HFF-Myc (cell line): ENCODE measurements around the gene SH3BGR.

Experiments used
- DNase-seq: peaks from one replicate; pipeline ENCODE4 v3.0.0-alpha.2; 2011; ENCODE audit warnings: low read depth; ENCODE audit errors: extremely low read depth
- H3K4me3 ChIP-seq: replicated peaks from 2 replicates; pipeline ENCODE4 v1.5.1; 2011; ENCODE audit warnings: low read depth, mild to moderate bottlenecking, control low read depth, low read length
- TF ChIP-seq, protein P1 (sequence below): IDR thresholded peaks from 2 replicates; pipeline ENCODE4 v1.5.1; 2012; ENCODE audit warnings: mild to moderate bottlenecking, low read depth, low read length, control low read depth; ENCODE audit errors: missing control alignments

The SH3BGR gene

DNA sequence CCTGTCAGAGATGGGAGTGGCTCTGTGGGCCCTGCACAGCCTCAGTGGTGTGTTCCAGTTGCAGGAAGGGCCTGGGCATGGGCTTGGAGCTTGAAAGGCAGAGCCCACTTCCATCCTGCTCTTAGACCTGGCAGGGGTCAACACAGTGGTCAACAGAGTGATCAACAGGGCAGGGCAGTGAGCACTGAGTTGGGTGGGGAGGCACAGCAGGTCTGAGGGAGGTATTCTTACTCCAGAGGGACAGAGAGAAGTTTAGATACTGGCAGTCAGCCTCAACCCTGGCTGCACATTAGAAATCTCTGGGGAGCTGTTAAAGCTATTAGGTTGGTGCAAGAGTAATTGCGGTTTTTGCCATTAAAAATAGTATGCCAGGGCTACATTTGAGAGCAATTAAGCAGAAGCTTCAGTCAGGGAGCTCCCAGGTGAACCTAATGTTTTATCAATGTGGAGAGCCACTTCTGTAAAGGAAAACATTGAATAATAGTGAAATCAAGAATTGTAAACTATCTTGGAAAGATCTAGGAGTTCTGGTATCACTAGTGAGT, 37.7 kb downstream of the SH3BGR start:
- H3K4me3 ChIP-seq: no peak overlapping the region
- TF ChIP-seq, protein P1, sequence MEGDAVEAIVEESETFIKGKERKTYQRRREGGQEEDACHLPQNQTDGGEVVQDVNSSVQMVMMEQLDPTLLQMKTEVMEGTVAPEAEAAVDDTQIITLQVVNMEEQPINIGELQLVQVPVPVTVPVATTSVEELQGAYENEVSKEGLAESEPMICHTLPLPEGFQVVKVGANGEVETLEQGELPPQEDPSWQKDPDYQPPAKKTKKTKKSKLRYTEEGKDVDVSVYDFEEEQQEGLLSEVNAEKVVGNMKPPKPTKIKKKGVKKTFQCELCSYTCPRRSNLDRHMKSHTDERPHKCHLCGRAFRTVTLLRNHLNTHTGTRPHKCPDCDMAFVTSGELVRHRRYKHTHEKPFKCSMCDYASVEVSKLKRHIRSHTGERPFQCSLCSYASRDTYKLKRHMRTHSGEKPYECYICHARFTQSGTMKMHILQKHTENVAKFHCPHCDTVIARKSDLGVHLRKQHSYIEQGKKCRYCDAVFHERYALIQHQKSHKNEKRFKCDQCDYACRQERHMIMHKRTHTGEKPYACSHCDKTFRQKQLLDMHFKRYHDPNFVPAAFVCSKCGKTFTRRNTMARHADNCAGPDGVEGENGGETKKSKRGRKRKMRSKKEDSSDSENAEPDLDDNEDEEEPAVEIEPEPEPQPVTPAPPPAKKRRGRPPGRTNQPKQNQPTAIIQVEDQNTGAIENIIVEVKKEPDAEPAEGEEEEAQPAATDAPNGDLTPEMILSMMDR: no peak
- DNase-seq: no peak

DNA sequence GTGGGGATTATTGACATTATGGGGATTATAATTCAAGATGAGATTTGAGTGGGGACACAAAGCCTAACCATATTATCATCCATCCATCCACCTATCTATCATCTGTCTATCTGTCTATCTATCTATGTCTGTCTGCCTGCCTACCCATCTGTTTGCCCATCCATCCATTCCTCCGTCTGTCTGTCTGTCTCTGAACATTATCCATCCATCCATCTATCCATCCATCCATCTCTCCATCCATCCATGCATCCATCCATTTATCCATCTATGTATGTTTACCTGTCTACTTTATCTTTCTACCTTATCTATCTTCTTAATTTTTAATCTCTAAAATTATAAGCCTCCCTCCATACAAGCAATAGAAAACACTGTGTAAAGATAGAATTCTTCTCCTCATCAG, 47.4 kb downstream of the SH3BGR start:
- no peak overlapping the region for H3K4me3 ChIP-seq
- TF ChIP-seq, protein P1: no peak
- DNase-seq: no peak

- no peak for DNase-seq
- H3K4me3 ChIP-seq: no peak overlapping the region
- TF ChIP-seq, protein P1: no peak
Measured at GRCh38 chr21:39502631-39503030, 50.9 kb downstream of the SH3BGR start.

GRCh38 chr21:39503123-39503762, 51.5 kb downstream of the SH3BGR start:
- DNase-seq: no peak
- H3K4me3 ChIP-seq: no peak overlapping the region
- TF ChIP-seq, protein P1: no peak

DNA sequence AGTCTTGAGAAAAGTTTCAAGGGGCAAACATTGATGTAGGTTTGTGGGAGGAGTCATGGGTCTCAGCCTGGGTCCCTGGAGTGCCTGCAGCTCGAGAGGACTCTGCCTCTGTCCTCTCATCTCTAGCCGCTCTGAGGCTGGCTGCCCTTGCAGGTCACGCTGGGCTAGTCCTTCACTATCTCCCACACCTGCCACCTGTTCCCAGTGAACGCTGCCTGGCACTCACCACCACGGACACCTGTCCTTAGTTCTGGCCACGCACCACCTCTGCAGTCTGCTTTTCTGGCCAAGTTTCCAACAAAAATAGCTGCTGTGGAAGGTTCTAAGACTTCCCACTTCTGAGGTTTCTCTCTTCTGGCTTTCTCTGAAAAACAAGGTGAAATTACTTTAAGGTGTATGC, 52.5 kb downstream of the SH3BGR start:
- no peak for DNase-seq
- TF ChIP-seq, protein P1: no peak
- H3K4me3 ChIP-seq: no peak overlapping the region

DNA sequence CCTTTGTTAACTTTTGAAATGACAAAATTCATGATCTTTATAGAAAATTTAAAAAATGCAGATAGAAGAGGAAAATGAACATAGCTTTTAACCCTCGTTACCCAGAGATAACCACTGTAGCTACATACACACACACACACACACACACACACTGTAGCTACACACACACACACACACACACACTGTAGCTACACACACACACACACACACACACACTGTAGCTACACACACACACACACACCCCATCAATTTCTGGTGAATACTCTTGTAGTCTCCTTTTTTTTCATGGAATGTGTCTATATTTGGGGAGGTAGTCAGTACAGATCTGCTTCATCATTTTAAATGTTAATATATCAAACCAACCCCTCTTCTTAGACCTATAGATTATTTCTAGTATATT, 58.5 kb downstream of the SH3BGR start:
- no peak overlapping the region for H3K4me3 ChIP-seq
- no peak for DNase-seq
- TF ChIP-seq, protein P1: no peak

DNA sequence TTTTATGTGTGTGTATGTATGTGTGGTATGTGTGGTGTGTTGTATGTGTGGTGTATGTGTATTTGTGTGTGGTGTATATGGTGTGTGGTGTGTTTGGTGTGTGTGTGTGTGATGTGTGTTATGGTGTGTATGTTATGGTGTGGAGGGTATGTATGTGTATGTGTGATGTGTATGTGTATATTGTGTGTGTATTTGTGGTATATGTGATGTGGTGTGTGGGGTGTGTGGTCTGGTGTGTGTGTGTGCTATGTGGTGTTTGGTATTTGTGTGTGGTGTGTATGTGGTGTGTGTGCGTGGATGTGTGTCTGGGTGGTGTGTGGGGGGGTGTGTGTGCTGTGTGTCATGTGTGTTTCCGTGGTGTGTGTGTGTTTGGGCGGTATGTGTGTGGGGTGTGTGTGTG, 59.3 kb downstream of the SH3BGR start:
- TF ChIP-seq, protein P1: no peak
- no peak for DNase-seq
- H3K4me3 ChIP-seq: no peak overlapping the region
